ENCODE measurements around the gene BCL11B. TPM values are rescaled to one million over a fixed set of nuclear protein-coding genes. Genes with fewer than 3 reads are reported as not detected.

BCL11B gene
- total RNA-seq, 1 donor from 2014 or later: 0.85 TPM

GRCh38 chr14:99242816-99243721, 28.9 kb downstream of the BCL11B start:
- no peak for TF ChIP-seq CTCF (IDR thresholded peaks at IDR 0.05)
- no peak for DNase-seq (ENCODE audit: low spot score in 2 of 2)
- Histone ChIP-seq H3K36me3 (no peaks in the 10 kb centered on the region), H3K4me3 (no peak overlapping the region), H3K4me1 (no peaks in the 10 kb centered on the region), H3K27me3 (peaks cover 10% of the 10 kb centered on the region), H3K27ac (no peak overlapping the region), H3K9me3 (no peaks in the 10 kb centered on the region)
- intact Hi-C loops (cut with DNase I): no loop called here

GRCh38 chr14:99242238-99242637, 29.8 kb downstream of the BCL11B start:
- TF ChIP-seq CTCF (IDR thresholded peaks at IDR 0.05): no peak
- intact Hi-C loops (cut with DNase I): no loop called here
- Histone ChIP-seq H3K27ac (no peak overlapping the region), H3K4me3 (no peak overlapping the region), H3K27me3 (peaks cover 10% of the 10 kb centered on the region), H3K9me3 (no peaks in the 10 kb centered on the region), H3K36me3 (no peaks in the 10 kb centered on the region), H3K4me1 (no peaks in the 10 kb centered on the region)
- DNase-seq (ENCODE audit: low spot score in 2 of 2): no peak

- no peak for DNase-seq (ENCODE audit: low spot score in 2 of 2)
- Histone ChIP-seq H3K9me3 (no peaks in the 10 kb centered on the region), H3K27ac (no peak overlapping the region), H3K27me3 (peaks cover 7% of the 10 kb centered on the region), H3K4me3 (no peak overlapping the region), H3K36me3 (no peaks in the 10 kb centered on the region), H3K4me1 (no peaks in the 10 kb centered on the region)
- intact Hi-C loops (cut with DNase I): no loop called here
- no peak for TF ChIP-seq CTCF (IDR thresholded peaks at IDR 0.05)
These were observed 30.5 kb downstream of the BCL11B start for GRCh38 chr14:99241325-99242010.

GRCh38 chr14:99240627-99241324, 31.2 kb downstream of the BCL11B start:
- H3K4me1 ChIP-seq: no peaks in the 10 kb centered on the region
- H3K36me3 ChIP-seq: no peaks in the 10 kb centered on the region
- no peak overlapping the region for H3K27ac ChIP-seq
- TF ChIP-seq CTCF (IDR thresholded peaks at IDR 0.05): no peak
- DNase-seq (ENCODE audit: low spot score in 2 of 2): no peak
- H3K9me3 ChIP-seq: peaks cover 0 to 3% of the 10 kb centered on the region in 2 donors
- H3K27me3 ChIP-seq: no peaks in the 10 kb centered on the region
- H3K4me3 ChIP-seq: no peak overlapping the region
- intact Hi-C loops (cut with DNase I): no loop called here

GRCh38 chr14:99239661-99240092, 32.3 kb downstream of the BCL11B start:
- Histone ChIP-seq H3K27me3 (no peaks in the 10 kb centered on the region), H3K36me3 (no peaks in the 10 kb centered on the region), H3K27ac (no peak overlapping the region), H3K9me3 (peaks cover 0 to 5% of the 10 kb centered on the region in 2 donors), H3K4me1 (no peaks in the 10 kb centered on the region), H3K4me3 (no peak overlapping the region)
- intact Hi-C loops (cut with DNase I): no loop called here
- no peak for DNase-seq (ENCODE audit: low spot score in 2 of 2)
- TF ChIP-seq CTCF (IDR thresholded peaks at IDR 0.05): no peak
